IMR-90 (cell line): ENCODE data around the gene FAM193A. TPM values are rescaled to one million over a fixed set of nuclear protein-coding genes. Genes with fewer than 3 reads are reported as not detected.
A peak's percentile ranks its signal among the peaks of the same experiment; 100 is the strongest.

ENCODE experiments used
- ATAC-seq: fragments of 200-7000 bp; cut with Tn5 transposase; 2 replicates; pipeline ENCODE4 v1.9.1; 2020; ENCODE audit warnings: low read depth, mild to moderate bottlenecking, moderate library complexity
- BruUV-seq: library from RNA; stranded (reverse); fragments of 400-500 nt; replicated peaks from 2 replicates; lab custom pipeline; 2021; lab: Mats Ljungman, UMichigan
- CTCF ChIA-PET: fragments of 300-600 bp; formaldehyde crosslinking; extraction: SDS; loops from one replicate; lab custom pipeline; 2021; ENCODE audit warnings: antibody characterized with exemption; lab: Yijun Ruan, JAX
- POLR2A ChIA-PET: fragments of 300-600 bp; sonication (Branson Sonifier 250); formaldehyde crosslinking; loops from one replicate; lab custom pipeline; 2022; ENCODE audit warnings: antibody characterized with exemption; ENCODE audit not compliant: unreplicated experiment; lab: Charles Lee
- DNase-seq: peaks from one replicate; pipeline ENCODE4 v3.0.0; 2013
- H2AFZ ChIP-seq: replicated peaks from 2 replicates; pipeline ENCODE3; 2013; ENCODE audit warnings: low read length, mild to moderate bottlenecking; ENCODE audit not compliant: poor library complexity
- H2AK5ac ChIP-seq: 2 replicates; pipeline ENCODE4 v1.6.1; 2013; ENCODE audit warnings: low read depth, low read length, inconsistent platforms
- H2AK9ac ChIP-seq: replicated peaks from 2 replicates; pipeline ENCODE3; 2013; ENCODE audit warnings: mild to moderate bottlenecking, low read depth, low read length, moderate library complexity; ENCODE audit not compliant: poor library complexity
- H2BK120ac ChIP-seq: 2 replicates; pipeline ENCODE4 v1.6.1; 2013; ENCODE audit warnings: low read depth, low read length, inconsistent platforms
- H2BK15ac ChIP-seq: 3 replicates; pipeline ENCODE4 v1.6.1; 2013; ENCODE audit warnings: low read depth, low read length, inconsistent platforms
- H2BK20ac ChIP-seq: 2 replicates; pipeline ENCODE4 v1.6.1; 2013; ENCODE audit warnings: low read depth, mild to moderate bottlenecking, inconsistent platforms, low read length, moderate library complexity
- H2BK5ac ChIP-seq: 2 replicates; pipeline ENCODE4 v1.6.1; 2013; ENCODE audit warnings: mild to moderate bottlenecking, low read depth, low read length, inconsistent platforms; ENCODE audit not compliant: poor library complexity, severe bottlenecking
- H3K14ac ChIP-seq: replicated peaks from 2 replicates; pipeline ENCODE4 v1.6.1; 2013; ENCODE audit warnings: low read depth, low read length, inconsistent platforms
- H3K18ac ChIP-seq: 2 replicates; pipeline ENCODE4 v1.6.1; 2013; ENCODE audit warnings: low read depth, low read length, control low read depth
- H3K23ac ChIP-seq: 2 replicates; pipeline ENCODE4 v1.6.1; 2013; ENCODE audit warnings: low read depth, low read length, inconsistent platforms
- H3K27ac ChIP-seq: 2 replicates; pipeline ENCODE4 v1.5.1; 2013; ENCODE audit warnings: mild to moderate bottlenecking, control low read depth, low read length; ENCODE audit not compliant: insufficient read depth
- H3K27me3 ChIP-seq: 2 replicates; pipeline ENCODE4 v1.6.1; 2013; ENCODE audit warnings: low read length; ENCODE audit not compliant: control insufficient read depth, insufficient read depth
- H3K36me3 ChIP-seq: 2 replicates; pipeline ENCODE4 v1.6.1; 2013; ENCODE audit warnings: low read length, mixed read lengths; ENCODE audit not compliant: control insufficient read depth, insufficient read depth
- H3K4ac ChIP-seq: 2 replicates; pipeline ENCODE4 v1.6.1; 2013; ENCODE audit warnings: low read depth, low read length, inconsistent platforms
- H3K4me1 ChIP-seq: 2 replicates; pipeline ENCODE4 v1.6.1; 2013; ENCODE audit warnings: low read length, mixed read lengths; ENCODE audit not compliant: control insufficient read depth, insufficient read depth
- H3K4me2 ChIP-seq: 2 replicates; pipeline ENCODE4 v1.6.1; 2013; ENCODE audit warnings: low read depth, mild to moderate bottlenecking, control low read depth, low read length, moderate library complexity
- H3K4me3 ChIP-seq: 2 replicates; pipeline ENCODE4 v1.5.1; 2013; ENCODE audit warnings: low read depth, mild to moderate bottlenecking, control low read depth, low read length, moderate library complexity; ENCODE audit not compliant: insufficient read depth
- H3K56ac ChIP-seq: 2 replicates; pipeline ENCODE4 v1.6.1; 2013; ENCODE audit warnings: low read length, inconsistent platforms; ENCODE audit not compliant: insufficient read depth; ENCODE audit errors: extremely low read depth
- H3K79me1 ChIP-seq, 2 experiments: 2 replicates each; pipeline ENCODE4 v1.6.1; 2013; ENCODE audit warnings: low read length in 2 of 2, inconsistent platforms in 1 of 2, low read depth in 1 of 2
- H3K9ac ChIP-seq: 2 replicates; pipeline ENCODE4 v1.6.1; 2013; ENCODE audit warnings: low read depth, low read length, control low read depth
- H3K9me1 ChIP-seq: 2 replicates; pipeline ENCODE4 v1.6.1; 2013; ENCODE audit warnings: low read length, inconsistent platforms; ENCODE audit not compliant: insufficient read depth
- H3K9me3 ChIP-seq: 2 replicates; pipeline ENCODE4 v1.6.1; 2013; ENCODE audit warnings: low read length; ENCODE audit not compliant: control insufficient read depth, insufficient read depth
- H4K20me1 ChIP-seq: 2 replicates; pipeline ENCODE4 v1.6.1; 2013; ENCODE audit warnings: low read length, inconsistent platforms; ENCODE audit not compliant: insufficient read depth
- H4K5ac ChIP-seq: 2 replicates; pipeline ENCODE4 v1.6.1; 2013; ENCODE audit warnings: mild to moderate bottlenecking, low read depth, low read length, control low read depth
- H4K8ac ChIP-seq, 2 experiments: 2 replicates each; pipeline ENCODE4 v1.6.1; 2013; ENCODE audit warnings: low read depth in 2 of 2, low read length in 2 of 2, control low read depth in 1 of 2, inconsistent platforms in 1 of 2
- H4K91ac ChIP-seq: 2 replicates; pipeline ENCODE4 v1.6.1; 2013; ENCODE audit warnings: low read depth, low read length, inconsistent platforms; ENCODE audit not compliant: insufficient read depth
- CHD1 ChIP-seq: IDR thresholded peaks from 2 replicates; pipeline ENCODE4 v1.6.1; 2012; ENCODE audit warnings: low read depth, low read length, improper control_type of control experiment
- FOS ChIP-seq: fragments of 150-350 bp; IDR thresholded peaks from 2 replicates; pipeline ENCODE4 v1.6.1; 2016; ENCODE audit warnings: low read depth, low read length
- WGBS, 2 experiments: methylation state at CpG; one replicate each; pipeline versions ENCODE4 v1.1.5 to v1.1.7; 2013; ENCODE audit warnings: missing lambda C conversion rate in 2 of 2; ENCODE audit not compliant: insufficient read length in 1 of 2; ENCODE audit errors: extremely low coverage in 2 of 2; 5-methylcytosine and 5-hydroxymethylcytosine counted together
- dilution Hi-C: fragments of 300-500 bp; cut with HindIII; formaldehyde crosslinking; loops from one replicate; pipeline ENCODE4 v1.14.3; 2018; ENCODE audit warnings: low sequenced_read_pairs; ENCODE audit not compliant: unreplicated experiment
- in situ Hi-C: fragments of 300-500 bp; cut with MboI; formaldehyde crosslinking; loops from 3 replicates; pipeline ENCODE4 v1.14.3; 2019; ENCODE audit warnings: low sequenced_read_pairs, inconsistent platforms, mixed read lengths
- intact Hi-C: fragments of 100-400 bp; cut with micrococcal nuclease; formaldehyde crosslinking; loops from 2 replicates; pipeline ENCODE4 v1.10.0; 2022
- polyA plus RNA-seq, 3 experiments: library from polyadenylated mRNA; depleted of rRNA; stranded (reverse); fragments of >200 nt; gene quantifications; 2 replicates each; pipeline ENCODE4 v1.2.3, GENCODE V29; 2012; ENCODE audit warnings: low replicate concordance in 1 of 3
- total RNA-seq: library from RNA; depleted of rRNA; stranded (reverse); fragments of >200 nt; gene quantifications from 2 replicates; pipeline ENCODE4 v1.2.3, GENCODE V29; 2012

FAM193A gene
- total and polyA plus RNA-seq, 2 of the 4 experiments (the other 2 are of a cell fraction): 6.8 to 11.0 TPM

- H3K14ac ChIP-seq: no peak overlapping the region
- TF ChIP-seq FOS (no peak), CHD1 (no peak)
Measured at GRCh38 chr4:2583092-2583491, 46.6 kb downstream of the FAM193A start.

More at GRCh38 chr4:2583092-2583491, 46.6 kb downstream of the FAM193A start:
- no TSS peak for BruUV-seq
- ChIA-PET CTCF (no interaction called here), POLR2A (no interaction called here)
- Histone ChIP-seq H4K91ac (no peak overlapping the region), H4K5ac (no peak overlapping the region), H3K79me1 (peaks cover 22 to 81% of the 10 kb centered on the region in 2 experiments), H2BK5ac (no peak overlapping the region), H3K36me3 (no peaks in the 10 kb centered on the region), H4K8ac (no peak overlapping the region), H4K20me1 (peaks cover 89% of the 10 kb centered on the region), H3K18ac (no peak overlapping the region), H2AK5ac (no peak overlapping the region), H2BK20ac (no peak overlapping the region), H2AK9ac (no peak overlapping the region), H3K9me1 (peaks cover 11% of the 10 kb centered on the region), H3K4me3 (no peak overlapping the region), H3K23ac (no peak overlapping the region), H3K4me2 (peak overlapping the region; percentile 55; the same call in 1 of the 2 replicates), H3K27me3 (no peaks in the 10 kb centered on the region), H3K4ac (no peak overlapping the region), H2BK120ac (no peak overlapping the region), H3K9me3 (no peaks in the 10 kb centered on the region), H3K27ac (peak overlapping the region; percentile 11; the same call in 1 of the 2 replicates), H3K4me1 (peaks cover 14% of the 10 kb centered on the region), H3K9ac (no peak overlapping the region), H2BK15ac (no peak overlapping the region), H3K56ac (no peak overlapping the region), H2AFZ (no peak overlapping the region)
- ATAC-seq: no peak; the same call in 1 of the 2 replicates
- in situ Hi-C loops (no loop called here), dilution Hi-C loops (no loop called here), intact Hi-C loops (no loop called here)
- WGBS, 2 experiments: 83% methylated on average over 4 of the region's 4 CpGs; no CpG with 5 or more reads in 1 of the 2 experiments
- DNase-seq: no peak
